Naive thymus-derived CD4-positive, alpha-beta T cell (primary cell): ENCODE measurements around the gene TBC1D16. TPM values are rescaled to one million over a fixed set of nuclear protein-coding genes. Genes with fewer than 3 reads are reported as not detected.

Source experiments
- ATAC-seq: fragments of 150-1000 bp; cut with Tn5 transposase; 2 replicates; pipeline ENCODE4 v1.10.0; 2021; ENCODE audit warnings: mild to moderate bottlenecking, moderate library complexity
- CTCF ChIA-PET: fragments of 350-600 bp; sonication (Branson Sonifier 250); formaldehyde crosslinking; loops from one replicate; lab custom pipeline; 2021; ENCODE audit warnings: antibody characterized with exemption; lab: Charles Lee
- POLR2A ChIA-PET: fragments of 350-600 bp; sonication (Branson Sonifier 250); formaldehyde crosslinking; loops from one replicate; lab custom pipeline; 2021; ENCODE audit warnings: antibody characterized with exemption, inconsistent platforms; lab: Charles Lee
- DNase-seq, 9 donors: peaks; one replicate each; pipeline versions ENCODE4 v3.0.0 to v3.0.0-alpha.2; 2020 to 2022; ENCODE audit warnings: mixed read lengths in 1 of 9
- H3K27ac ChIP-seq: one replicate; pipeline ENCODE4 v1.7.0; 2013; ENCODE audit warnings: mild to moderate bottlenecking, low read depth, low read length, moderate library complexity
- H3K27me3 ChIP-seq, 2 donors: one replicate each; pipeline ENCODE4 v1.7.0; 2013; ENCODE audit warnings: low read length in 2 of 2, mild to moderate bottlenecking in 2 of 2, moderate library complexity in 2 of 2; ENCODE audit not compliant: control insufficient read depth in 2 of 2, insufficient read depth in 2 of 2
- H3K36me3 ChIP-seq, 3 experiments: 1 replicate in 2 of 3; 2 replicates in 1 of 3; pipeline ENCODE4 v1.7.0; 2013; ENCODE audit warnings: low read length in 3 of 3, mild to moderate bottlenecking in 3 of 3, moderate library complexity in 1 of 3; ENCODE audit not compliant: insufficient read depth in 3 of 3, control insufficient read depth in 2 of 3
- H3K4me1 ChIP-seq, 2 donors: one replicate each; pipeline ENCODE4 v1.7.0; 2013; ENCODE audit warnings: low read length in 2 of 2, mild to moderate bottlenecking in 2 of 2, moderate library complexity in 1 of 2; ENCODE audit not compliant: control insufficient read depth in 2 of 2, insufficient read depth in 2 of 2
- H3K4me3 ChIP-seq: 2 replicates; pipeline ENCODE4 v1.7.0; 2013; ENCODE audit warnings: mild to moderate bottlenecking, low read length
- H3K9me3 ChIP-seq, 3 experiments: 1 replicate in 2 of 3; 2 replicates in 1 of 3; pipeline ENCODE4 v1.7.0; 2013; ENCODE audit warnings: low read length in 3 of 3; ENCODE audit not compliant: control insufficient read depth in 2 of 3
- H3K27ac Mint-ChIP-seq, 9 donors: one replicate each; pipeline ENCODE4 v1.8.0; 2020 to 2022; ENCODE audit warnings: mixed read lengths in 9 of 9, mild to moderate bottlenecking in 8 of 9, moderate library complexity in 5 of 9, inconsistent platforms in 2 of 9
- H3K27me3 Mint-ChIP-seq, 5 donors: one replicate each; pipeline ENCODE4 v1.8.0; 2021 to 2022; ENCODE audit warnings: mixed read lengths in 5 of 5, mild to moderate bottlenecking in 1 of 5
- H3K36me3 Mint-ChIP-seq, 5 donors: one replicate each; pipeline ENCODE4 v1.8.0; 2020 to 2022; ENCODE audit warnings: mixed read lengths in 5 of 5, mild to moderate bottlenecking in 3 of 5, inconsistent platforms in 1 of 5
- H3K4me1 Mint-ChIP-seq, 7 donors: one replicate each; pipeline ENCODE4 v1.8.0; 2020 to 2022; ENCODE audit warnings: mixed read lengths in 7 of 7, mild to moderate bottlenecking in 3 of 7, inconsistent platforms in 1 of 7
- H3K4me3 Mint-ChIP-seq, 10 donors: one replicate each; pipeline ENCODE4 v1.8.0; 2020 to 2022; ENCODE audit warnings: mild to moderate bottlenecking in 10 of 10, mixed read lengths in 10 of 10, moderate library complexity in 6 of 10, inconsistent platforms in 2 of 10
- H3K9me3 Mint-ChIP-seq, 11 donors: one replicate each; pipeline ENCODE4 v1.8.0; 2020 to 2022; ENCODE audit warnings: mixed read lengths in 11 of 11, mild to moderate bottlenecking in 4 of 11, inconsistent platforms in 1 of 11, moderate library complexity in 1 of 11
- intact Hi-C, 2 donors: fragments of 100-400 bp; cut with micrococcal nuclease; formaldehyde crosslinking; loops; one replicate each; pipeline ENCODE4 v1.15.1; 2023
- polyA plus RNA-seq, 2 donors: library from polyadenylated mRNA; unstranded; fragments of 300-500 nt; fragmentation: Illumina TruSeq; gene quantifications; one replicate each; pipeline ENCODE4 v1.2.3, GENCODE V29; 2021
- total RNA-seq, 6 experiments: library from RNA in 5 of 6; stranded (reverse) in 5 of 6; gene quantifications; 1 replicate in 5 of 6; 2 replicates in 1 of 6; pipeline ENCODE4 v1.2.3 and lab custom pipeline; 2021 to 2026

TBC1D16 gene
- total and polyA plus RNA-seq, 7 experiments from 2014 or later: 0.44 to 2.5 (median 1.2) TPM

- no peak overlapping the region for H3K4me3 ChIP-seq
- intact Hi-C loops: no loop called here
- Mint-ChIP-seq H3K27me3 (peaks cover 0 to 3% (median 0%) of the 10 kb centered on the region in 5 donors), H3K36me3 (no peaks in the 10 kb centered on the region), H3K4me1 (peaks cover 0 to 2% (median 0%) of the 10 kb centered on the region in 7 donors), H3K9me3 (no peaks in the 10 kb centered on the region), H3K4me3 (no peak overlapping the region), H3K27ac (no peak overlapping the region)
- no peaks in the 10 kb centered on the region for H3K4me1 ChIP-seq
- ChIA-PET CTCF (no interaction called here), POLR2A (no interaction called here)
- H3K9me3 ChIP-seq: no peaks in the 10 kb centered on the region
- no peak overlapping the region for H3K27ac ChIP-seq
- no peaks in the 10 kb centered on the region for H3K36me3 ChIP-seq
- no peaks in the 10 kb centered on the region for H3K27me3 ChIP-seq
- DNase-seq (no peak), ATAC-seq (no peak)
These were observed 59.2 kb downstream of the TBC1D16 start for GRCh38 chr17:79976451-79976850.

GRCh38 chr17:79975498-79976134, 60.1 kb downstream of the TBC1D16 start:
- no peaks in the 10 kb centered on the region for H3K9me3 Mint-ChIP-seq
- no peak overlapping the region for H3K27ac ChIP-seq
- H3K36me3 ChIP-seq: no peaks in the 10 kb centered on the region
- H3K27me3 ChIP-seq: no peaks in the 10 kb centered on the region
- no peak overlapping the region for H3K4me3 Mint-ChIP-seq
- no peak for ATAC-seq
- intact Hi-C loops: no loop called here
- CTCF ChIA-PET: interaction anchor here (0.5 kb wide), 1 partner anchor 1300 kb away, joined by 4 read pairs; no protein-coding TSS in a partner anchor
- no peak overlapping the region for H3K27ac Mint-ChIP-seq
- H3K36me3 Mint-ChIP-seq: no peaks in the 10 kb centered on the region
- no peaks in the 10 kb centered on the region for H3K9me3 ChIP-seq
- peaks cover 0 to 3% (median 0%) of the 10 kb centered on the region in 5 donors for H3K27me3 Mint-ChIP-seq
- DNase-seq: no peak
- POLR2A ChIA-PET: no interaction called here
- H3K4me3 ChIP-seq: no peak overlapping the region
- H3K4me1 ChIP-seq: no peaks in the 10 kb centered on the region
- H3K4me1 Mint-ChIP-seq: peaks cover 0 to 2% (median 0%) of the 10 kb centered on the region in 7 donors

- Mint-ChIP-seq H3K27me3 (peaks cover 0 to 3% (median 0%) of the 10 kb centered on the region in 5 donors), H3K4me1 (peaks cover 0 to 4% (median 0%) of the 10 kb centered on the region in 7 donors), H3K4me3 (no peak overlapping the region), H3K9me3 (no peaks in the 10 kb centered on the region), H3K36me3 (no peaks in the 10 kb centered on the region), H3K27ac (no peak overlapping the region)
- Histone ChIP-seq H3K9me3 (no peaks in the 10 kb centered on the region), H3K4me1 (no peaks in the 10 kb centered on the region), H3K4me3 (no peak overlapping the region), H3K27me3 (no peaks in the 10 kb centered on the region), H3K36me3 (no peaks in the 10 kb centered on the region), H3K27ac (no peak overlapping the region)
- no peak for DNase-seq
- intact Hi-C loops: loop anchor here (5.0 kb wide), 2 partner anchors 128 to 188 kb away; no protein-coding TSS in a partner anchor
- ChIA-PET POLR2A (no interaction called here), CTCF (no interaction called here)
- no peak for ATAC-seq
These were observed 60.8 kb downstream of the TBC1D16 start for GRCh38 chr17:79974566-79975497.

GRCh38 chr17:79971651-79972050, 64.0 kb downstream of the TBC1D16 start:
- H3K9me3 Mint-ChIP-seq: no peaks in the 10 kb centered on the region
- no peaks in the 10 kb centered on the region for H3K4me1 ChIP-seq
- H3K27ac Mint-ChIP-seq: no peak overlapping the region
- no peak for ATAC-seq
- no peaks in the 10 kb centered on the region for H3K27me3 ChIP-seq
- no peaks in the 10 kb centered on the region for H3K36me3 ChIP-seq
- H3K27me3 Mint-ChIP-seq: peaks cover 0 to 13% (median 0%) of the 10 kb centered on the region in 5 donors
- no peaks in the 10 kb centered on the region for H3K9me3 ChIP-seq
- intact Hi-C loops: loop anchor here (5.0 kb wide), 2 partner anchors 124 to 184 kb away; no protein-coding TSS in a partner anchor
- DNase-seq: no peak
- CTCF ChIA-PET: interaction anchor here (0.6 kb wide), 1 partner anchor 890 kb away, joined by 3 read pairs; no protein-coding TSS in a partner anchor
- no peak overlapping the region for H3K4me3 Mint-ChIP-seq
- no peak overlapping the region for H3K27ac ChIP-seq
- no peak overlapping the region for H3K4me3 ChIP-seq
- POLR2A ChIA-PET: no interaction called here
- peaks cover 0 to 4% (median 0%) of the 10 kb centered on the region in 7 donors for H3K4me1 Mint-ChIP-seq
- H3K36me3 Mint-ChIP-seq: no peaks in the 10 kb centered on the region

GRCh38 chr17:79970576-79971068, 65.0 kb downstream of the TBC1D16 start:
- H3K9me3 Mint-ChIP-seq: no peaks in the 10 kb centered on the region
- no peaks in the 10 kb centered on the region for H3K27me3 ChIP-seq
- peaks cover 0 to 9% (median 0%) of the 10 kb centered on the region in 7 donors for H3K4me1 Mint-ChIP-seq
- H3K27me3 Mint-ChIP-seq: peaks cover 0 to 20% (median 7%) of the 10 kb centered on the region in 5 donors
- no peak overlapping the region for H3K27ac Mint-ChIP-seq
- DNase-seq (peak in 6 of 9 donors; percentile 30 to 49 (median 41)), ATAC-seq (peak; percentile 54)
- H3K27ac ChIP-seq: no peak overlapping the region
- H3K9me3 ChIP-seq: no peaks in the 10 kb centered on the region
- POLR2A ChIA-PET: interaction anchor here (1.1 kb wide), 1 partner anchor 160 kb away, joined by 3 read pairs; no protein-coding TSS in a partner anchor
- H3K4me3 ChIP-seq: no peak overlapping the region
- intact Hi-C loops: loop anchor here (1.0 to 5.0 kb wide), 3 partner anchors 123 to 183 kb away; no protein-coding TSS in a partner anchor
- H3K4me1 ChIP-seq: no peaks in the 10 kb centered on the region
- no peaks in the 10 kb centered on the region for H3K36me3 Mint-ChIP-seq
- H3K36me3 ChIP-seq: no peaks in the 10 kb centered on the region
- no peak overlapping the region for H3K4me3 Mint-ChIP-seq
- CTCF ChIA-PET: interaction anchor here (0.7 to 1.2 kb wide), 3 partner anchors 38 to 228 kb away, joined by 3 to 7 read pairs (median 5); no protein-coding TSS in a partner anchor

GRCh38 chr17:79969906-79970305, 65.8 kb downstream of the TBC1D16 start:
- Histone ChIP-seq H3K4me3 (no peak overlapping the region), H3K27me3 (no peaks in the 10 kb centered on the region), H3K36me3 (no peaks in the 10 kb centered on the region), H3K27ac (no peak overlapping the region), H3K4me1 (no peaks in the 10 kb centered on the region), H3K9me3 (no peaks in the 10 kb centered on the region)
- no peaks in the 10 kb centered on the region for H3K9me3 Mint-ChIP-seq
- H3K27ac Mint-ChIP-seq: no peak overlapping the region
- ChIA-PET POLR2A (interaction anchor here (1.1 kb wide), 1 partner anchor 160 kb away, joined by 3 read pairs; no protein-coding TSS in a partner anchor), CTCF (interaction anchor here (0.7 to 1.2 kb wide), 3 partner anchors 39 to 228 kb away, joined by 3 to 5 read pairs (median 3); no protein-coding TSS in a partner anchor)
- H3K27me3 Mint-ChIP-seq: peaks cover 0 to 20% (median 7%) of the 10 kb centered on the region in 5 donors
- intact Hi-C loops: loop anchor here (1.0 to 5.0 kb wide), 3 partner anchors 123 to 183 kb away; no protein-coding TSS in a partner anchor
- ATAC-seq (no peak), DNase-seq (no peak)
- H3K4me1 Mint-ChIP-seq: peaks cover 0 to 9% (median 0%) of the 10 kb centered on the region in 7 donors
- H3K36me3 Mint-ChIP-seq: no peaks in the 10 kb centered on the region
- H3K4me3 Mint-ChIP-seq: no peak overlapping the region
